HCT116 (cell line): ENCODE data around the gene KAT14. TPM values are rescaled to one million over a fixed set of nuclear protein-coding genes. Genes with fewer than 3 reads are reported as not detected.

Source experiments
- ATAC-seq: fragments of 200-7000 bp; cut with Tn5 transposase; 2 replicates; pipeline ENCODE4 v1.9.1; 2020; ENCODE audit warnings: mild to moderate bottlenecking, moderate library complexity
- BruUV-seq: library from RNA; stranded (reverse); fragments of 400-500 nt; replicated peaks from 2 replicates; lab custom pipeline; 2021; lab: Mats Ljungman, UMichigan
- CTCF ChIA-PET: fragments of 300-600 bp; sonication (Branson Sonifier 250); formaldehyde crosslinking; loops from one replicate; lab custom pipeline; 2021; ENCODE audit warnings: antibody characterized with exemption; lab: Charles Lee
- POLR2A ChIA-PET: fragments of 300-600, 350-600 bp; sonication (Branson Sonifier 250); formaldehyde crosslinking; loops from one replicate; lab custom pipeline; 2021; ENCODE audit warnings: antibody characterized with exemption; lab: Charles Lee
- RAD21 ChIA-PET, 2 experiments: fragments of 300-600 bp; sonication (Branson Sonifier 250); formaldehyde crosslinking; loops; one replicate each; lab custom pipeline; 2023; ENCODE audit warnings: low total read pairs in 2 of 2; ENCODE audit not compliant: uncharacterized antibody in 2 of 2, unreplicated experiment in 2 of 2, low non-redundant PET in 1 of 2; lab: Charles Lee
- DNase-seq: peaks from one replicate; pipeline ENCODE4 v3.0.0-alpha.2; 2010; ENCODE audit warnings: low read depth, low spot score
- H2AFZ ChIP-seq: fragments of 200-600 bp; shearing (Covaris generic), sonication (generic); 2 replicates; pipeline ENCODE4 v1.6.1; 2017; ENCODE audit warnings: low read depth, mixed run types, mixed read lengths, antibody characterized with exemption, low read length; ENCODE audit not compliant: poor library complexity, severe bottlenecking
- H3K27ac ChIP-seq: 2 replicates; pipeline ENCODE4 v1.5.1; 2012; ENCODE audit warnings: low read depth, low read length
- H3K27me3 ChIP-seq: fragments of 200-600 bp; sonication (generic); 2 replicates; pipeline ENCODE4 v1.6.1; 2016; ENCODE audit warnings: mixed run types, low read length, mixed read lengths; ENCODE audit not compliant: insufficient read depth
- H3K36me3 ChIP-seq, 2 experiments: fragments of 200-500 bp in 1 of 2; fragments of 200-600 bp in 1 of 2; sonication (Bioruptor generic) in 1 of 2; sonication (generic) in 1 of 2; 2 replicates each; pipeline versions ENCODE4 v1.5.1 to v1.6.1; 2014 to 2016; ENCODE audit warnings: low read length in 2 of 2, inconsistent platforms in 1 of 2, mixed read lengths in 1 of 2, mixed run types in 1 of 2; ENCODE audit not compliant: insufficient read depth in 2 of 2, control insufficient read depth in 1 of 2
- H3K4me1 ChIP-seq, 2 experiments: fragments of 200-600 bp in 1 of 2; sonication (generic) in 1 of 2; 2 replicates each; pipeline versions ENCODE4 v1.5.1 to v1.6.1; 2012 to 2017; ENCODE audit warnings: low read length in 2 of 2, inconsistent platforms in 1 of 2, mild to moderate bottlenecking in 1 of 2, mixed read lengths in 1 of 2, mixed run types in 1 of 2, moderate library complexity in 1 of 2; ENCODE audit not compliant: insufficient read depth in 2 of 2, control insufficient read depth in 1 of 2
- H3K4me2 ChIP-seq: fragments of 200-600 bp; sonication (generic); 2 replicates; pipeline ENCODE4 v1.6.1; 2017; ENCODE audit warnings: mixed run types, low read length, mixed read lengths
- H3K4me3 ChIP-seq, 2 experiments: fragments of 200-600 bp in 1 of 2; sonication (generic) in 1 of 2; replicated peaks in 1 of 2; 2 replicates each; pipeline ENCODE4 v1.5.1; 2011 to 2016; ENCODE audit warnings: low read length in 2 of 2, control low read depth in 1 of 2, low read depth in 1 of 2, mild to moderate bottlenecking in 1 of 2, mixed read lengths in 1 of 2, mixed run types in 1 of 2
- H3K79me2 ChIP-seq: fragments of 200-600 bp; sonication (generic); 2 replicates; pipeline ENCODE4 v1.6.1; 2017; ENCODE audit warnings: mild to moderate bottlenecking, mixed run types, low read length, moderate library complexity, mixed read lengths; ENCODE audit not compliant: insufficient read depth
- H3K9ac ChIP-seq: fragments of 200-600 bp; sonication (generic); 2 replicates; pipeline ENCODE4 v1.6.1; 2016; ENCODE audit warnings: low read length, mixed read lengths
- H3K9me2 ChIP-seq: fragments of 200-600 bp; sonication (generic), shearing (Covaris generic); 2 replicates; pipeline ENCODE4 v1.6.1; 2017; ENCODE audit warnings: mixed run types, mild to moderate bottlenecking, moderate library complexity; ENCODE audit not compliant: insufficient read depth
- H3K9me3 ChIP-seq, 2 experiments: fragments of 200-500 bp in 1 of 2; fragments of 200-600 bp in 1 of 2; sonication (Bioruptor generic) in 1 of 2; sonication (generic) in 1 of 2; 2 replicates each; pipeline ENCODE4 v1.6.1; 2014 to 2017; ENCODE audit warnings: low read length in 2 of 2, mixed read lengths in 2 of 2, inconsistent platforms in 1 of 2, low read depth in 1 of 2, mild to moderate bottlenecking in 1 of 2, mixed run types in 1 of 2, moderate library complexity in 1 of 2; ENCODE audit not compliant: control insufficient read depth in 1 of 2, insufficient read depth in 1 of 2
- H4K20me1 ChIP-seq: fragments of 200-600 bp; sonication (generic), shearing (Covaris generic); 2 replicates; pipeline ENCODE4 v1.6.1; 2017; ENCODE audit warnings: mixed run types, mild to moderate bottlenecking, moderate library complexity; ENCODE audit not compliant: insufficient read depth
- CBX3 ChIP-seq: IDR thresholded peaks from 2 replicates; pipeline ENCODE4 v1.6.1; 2012; ENCODE audit warnings: low read depth
- ELF1 ChIP-seq: IDR thresholded peaks from 2 replicates; pipeline ENCODE4 v1.6.1; 2012; ENCODE audit warnings: low read depth, borderline replicate concordance
- EZH2 ChIP-seq: fragments of 200-600 bp; sonication (generic); IDR thresholded peaks from 2 replicates; pipeline ENCODE4 v1.6.1; 2017; ENCODE audit warnings: antibody characterized with exemption, mixed run types
- FOSL1 ChIP-seq: IDR thresholded peaks from 2 replicates; pipeline ENCODE4 v1.6.1; 2012; ENCODE audit warnings: low read depth
- JUND ChIP-seq: IDR thresholded peaks from 2 replicates; pipeline ENCODE4 v1.6.1; 2012
- POLR2A ChIP-seq: IDR thresholded peaks from 2 replicates; pipeline ENCODE4 v1.7.0; 2011; ENCODE audit warnings: borderline replicate concordance; ENCODE audit not compliant: insufficient read depth, insufficient read length; ENCODE audit errors: extremely low read depth
- POLR2AphosphoS5 ChIP-seq: IDR thresholded peaks from 2 replicates; pipeline ENCODE4 v1.6.1; 2011; ENCODE audit warnings: mild to moderate bottlenecking, low read depth, low read length, moderate library complexity
- RAD21 ChIP-seq: IDR thresholded peaks from 2 replicates; pipeline ENCODE4 v1.6.1; 2012; ENCODE audit warnings: low read depth, mild to moderate bottlenecking
- SIN3A ChIP-seq: IDR thresholded peaks from 2 replicates; pipeline ENCODE4 v1.6.1; 2012; ENCODE audit warnings: low read depth
- SP1 ChIP-seq: IDR thresholded peaks from 2 replicates; pipeline ENCODE4 v1.6.1; 2012; ENCODE audit warnings: low read depth
- SRF ChIP-seq: IDR thresholded peaks from 2 replicates; pipeline ENCODE4 v1.6.1; 2012; ENCODE audit warnings: low read depth
- TCF7L2 ChIP-seq: IDR thresholded peaks from 2 replicates; pipeline ENCODE4 v1.7.0; 2011; ENCODE audit warnings: borderline replicate concordance, inconsistent platforms; ENCODE audit not compliant: insufficient read depth, insufficient read length; ENCODE audit errors: extremely low read depth
- YY1 ChIP-seq: IDR thresholded peaks from 2 replicates; pipeline ENCODE4 v1.6.1; 2011; ENCODE audit warnings: low read length, low read depth, moderate library complexity, mild to moderate bottlenecking; ENCODE audit not compliant: insufficient replicate concordance; ENCODE audit errors: extremely low read depth
- ZNF274 ChIP-seq: fragments of 200-500 bp; sonication (Bioruptor generic); IDR thresholded peaks from 2 replicates; pipeline ENCODE4 v1.6.1; 2014; ENCODE audit warnings: mild to moderate bottlenecking, low read depth, low read length, inconsistent platforms
- intact Hi-C: fragments of 100-400 bp; cut with micrococcal nuclease; formaldehyde crosslinking; loops from 2 replicates; pipeline ENCODE4 v1.10.0; 2022
- total RNA-seq: library from RNA; stranded (reverse); gene quantifications from one replicate; pipeline ENCODE4 v1.2.1, GENCODE V29; 2021; ENCODE audit not compliant: unreplicated experiment
- TF ChIP-seq, protein P1 (sequence below): IDR thresholded peaks from 2 replicates; pipeline ENCODE4 v1.6.1; 2012; ENCODE audit warnings: low read depth
- TF ChIP-seq, protein P2 (sequence below): IDR thresholded peaks from 2 replicates; pipeline ENCODE4 v1.6.1; 2012
- TF ChIP-seq, protein P3 (sequence below): IDR thresholded peaks from 2 replicates; pipeline ENCODE4 v1.6.1; 2011; ENCODE audit warnings: mild to moderate bottlenecking, low read length, moderate library complexity; ENCODE audit not compliant: insufficient replicate concordance; ENCODE audit errors: extremely low read depth

Gene KAT14
- total RNA-seq, 1 experiment from 2014 or later = 11.4 TPM

DNA sequence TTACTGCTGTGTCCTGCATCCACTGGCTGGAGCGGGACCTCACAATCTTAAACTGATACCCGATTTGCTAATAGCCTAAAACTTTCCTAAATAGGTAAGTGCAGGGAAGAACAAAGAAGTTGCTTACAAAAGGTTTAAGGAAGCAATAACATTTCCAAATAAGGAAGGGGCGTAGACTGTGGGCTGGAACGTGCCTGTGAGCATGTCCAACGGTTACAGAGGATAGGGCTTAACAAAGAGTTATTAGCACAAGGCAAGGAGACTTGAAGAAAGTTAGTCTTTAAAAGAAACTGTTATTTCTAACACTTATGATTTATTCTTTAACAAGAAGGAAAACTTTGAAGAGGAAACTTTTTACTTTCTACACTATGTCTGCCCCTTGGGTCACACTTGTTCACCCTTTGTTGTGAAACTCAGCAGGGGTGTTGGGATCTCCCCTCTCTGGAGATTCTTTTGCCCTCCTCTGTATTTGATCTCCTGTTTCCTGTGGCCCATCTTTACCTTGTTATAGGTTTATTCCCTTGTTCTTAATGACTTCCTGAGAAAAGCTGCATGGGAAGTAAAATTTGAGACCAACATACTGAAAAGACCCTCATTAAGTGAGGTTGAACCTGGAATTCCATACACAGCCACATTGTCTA is 28.7 kb downstream of the KAT14 start (continued):
- TF ChIP-seq, protein P1, sequence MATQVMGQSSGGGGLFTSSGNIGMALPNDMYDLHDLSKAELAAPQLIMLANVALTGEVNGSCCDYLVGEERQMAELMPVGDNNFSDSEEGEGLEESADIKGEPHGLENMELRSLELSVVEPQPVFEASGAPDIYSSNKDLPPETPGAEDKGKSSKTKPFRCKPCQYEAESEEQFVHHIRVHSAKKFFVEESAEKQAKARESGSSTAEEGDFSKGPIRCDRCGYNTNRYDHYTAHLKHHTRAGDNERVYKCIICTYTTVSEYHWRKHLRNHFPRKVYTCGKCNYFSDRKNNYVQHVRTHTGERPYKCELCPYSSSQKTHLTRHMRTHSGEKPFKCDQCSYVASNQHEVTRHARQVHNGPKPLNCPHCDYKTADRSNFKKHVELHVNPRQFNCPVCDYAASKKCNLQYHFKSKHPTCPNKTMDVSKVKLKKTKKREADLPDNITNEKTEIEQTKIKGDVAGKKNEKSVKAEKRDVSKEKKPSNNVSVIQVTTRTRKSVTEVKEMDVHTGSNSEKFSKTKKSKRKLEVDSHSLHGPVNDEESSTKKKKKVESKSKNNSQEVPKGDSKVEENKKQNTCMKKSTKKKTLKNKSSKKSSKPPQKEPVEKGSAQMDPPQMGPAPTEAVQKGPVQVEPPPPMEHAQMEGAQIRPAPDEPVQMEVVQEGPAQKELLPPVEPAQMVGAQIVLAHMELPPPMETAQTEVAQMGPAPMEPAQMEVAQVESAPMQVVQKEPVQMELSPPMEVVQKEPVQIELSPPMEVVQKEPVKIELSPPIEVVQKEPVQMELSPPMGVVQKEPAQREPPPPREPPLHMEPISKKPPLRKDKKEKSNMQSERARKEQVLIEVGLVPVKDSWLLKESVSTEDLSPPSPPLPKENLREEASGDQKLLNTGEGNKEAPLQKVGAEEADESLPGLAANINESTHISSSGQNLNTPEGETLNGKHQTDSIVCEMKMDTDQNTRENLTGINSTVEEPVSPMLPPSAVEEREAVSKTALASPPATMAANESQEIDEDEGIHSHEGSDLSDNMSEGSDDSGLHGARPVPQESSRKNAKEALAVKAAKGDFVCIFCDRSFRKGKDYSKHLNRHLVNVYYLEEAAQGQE = no peak
- TF ChIP-seq, protein P2, sequence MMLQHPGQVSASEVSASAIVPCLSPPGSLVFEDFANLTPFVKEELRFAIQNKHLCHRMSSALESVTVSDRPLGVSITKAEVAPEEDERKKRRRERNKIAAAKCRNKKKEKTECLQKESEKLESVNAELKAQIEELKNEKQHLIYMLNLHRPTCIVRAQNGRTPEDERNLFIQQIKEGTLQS = no peak
- TF ChIP-seq SRF (no peak), POLR2A (no peak), SP1 (no peak), YY1 (no peak), SIN3A (no peak), POLR2AphosphoS5 (no peak), JUND (no peak)

DNA sequence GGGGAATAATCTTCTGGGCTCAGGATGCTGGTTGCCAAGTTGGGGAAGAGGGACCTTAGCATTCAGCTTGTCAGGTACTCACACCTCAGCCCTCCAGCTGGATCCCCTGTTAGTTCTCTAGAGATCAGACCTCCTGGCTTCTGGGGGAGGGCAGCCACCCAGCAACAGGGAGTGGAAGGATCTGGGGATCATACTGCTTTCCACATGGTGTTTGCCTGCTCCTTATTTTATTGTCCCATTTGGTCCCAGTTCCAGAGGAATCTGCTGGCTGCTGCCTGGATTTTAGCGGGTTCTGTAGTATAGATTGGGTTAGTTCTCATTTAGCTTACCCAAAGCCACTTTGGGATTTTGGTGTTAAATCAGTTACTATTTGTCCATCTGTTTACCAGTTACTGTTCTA is 29.3 kb downstream of the KAT14 start:
- H3K27ac ChIP-seq = no peak overlapping the region
- BruUV-seq = no TSS peak
- H2AFZ ChIP-seq = no peak overlapping the region
- H3K9me2 ChIP-seq = no peaks in the 10 kb centered on the region
- H3K79me2 ChIP-seq = no peaks in the 10 kb centered on the region
- no peaks in the 10 kb centered on the region for H4K20me1 ChIP-seq
- H3K9me3 ChIP-seq = no peaks in the 10 kb centered on the region
- no peak for ATAC-seq
- RAD21 ChIA-PET = no interaction called here
- H3K36me3 ChIP-seq = peaks cover 0 to 5% of the 10 kb centered on the region in 2 experiments; a peak in 2 of 4 replicates
- no peaks in the 10 kb centered on the region for H3K4me1 ChIP-seq
- H3K4me2 ChIP-seq = no peak overlapping the region
- CTCF ChIA-PET = no interaction called here
- TF ChIP-seq RAD21 = no peak
- no peak for TF ChIP-seq FOSL1
- no peak for TF ChIP-seq SP1
- no peak for TF ChIP-seq YY1
- TF ChIP-seq ZNF274 = no peak
- no peak for TF ChIP-seq EZH2
- TF ChIP-seq, protein P3, sequence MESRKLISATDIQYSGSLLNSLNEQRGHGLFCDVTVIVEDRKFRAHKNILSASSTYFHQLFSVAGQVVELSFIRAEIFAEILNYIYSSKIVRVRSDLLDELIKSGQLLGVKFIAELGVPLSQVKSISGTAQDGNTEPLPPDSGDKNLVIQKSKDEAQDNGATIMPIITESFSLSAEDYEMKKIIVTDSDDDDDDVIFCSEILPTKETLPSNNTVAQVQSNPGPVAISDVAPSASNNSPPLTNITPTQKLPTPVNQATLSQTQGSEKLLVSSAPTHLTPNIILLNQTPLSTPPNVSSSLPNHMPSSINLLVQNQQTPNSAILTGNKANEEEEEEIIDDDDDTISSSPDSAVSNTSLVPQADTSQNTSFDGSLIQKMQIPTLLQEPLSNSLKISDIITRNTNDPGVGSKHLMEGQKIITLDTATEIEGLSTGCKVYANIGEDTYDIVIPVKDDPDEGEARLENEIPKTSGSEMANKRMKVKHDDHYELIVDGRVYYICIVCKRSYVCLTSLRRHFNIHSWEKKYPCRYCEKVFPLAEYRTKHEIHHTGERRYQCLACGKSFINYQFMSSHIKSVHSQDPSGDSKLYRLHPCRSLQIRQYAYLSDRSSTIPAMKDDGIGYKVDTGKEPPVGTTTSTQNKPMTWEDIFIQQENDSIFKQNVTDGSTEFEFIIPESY = no peak
- no peak for TF ChIP-seq TCF7L2
- TF ChIP-seq ELF1 = no peak
- TF ChIP-seq CBX3 = no peak
- TF ChIP-seq, all 23 proteins: peak for 0
- H3K9ac ChIP-seq = no peak overlapping the region
- no peaks in the 10 kb centered on the region for H3K27me3 ChIP-seq
- H3K4me3 ChIP-seq = no peak overlapping the region
- POLR2A ChIA-PET = no interaction called here
- DNase-seq = no peak
- intact Hi-C loops = no loop called here
